BJ (cell line): Measurements from ENCODE around the gene DET1. TPM values are rescaled to one million over a fixed set of nuclear protein-coding genes. Genes with fewer than 3 reads are reported as not detected.

Source experiments
- CTCF ChIA-PET: fragments of 350-600 bp; formaldehyde crosslinking; extraction: SDS; loops from one replicate; lab custom pipeline; 2021; ENCODE audit warnings: antibody characterized with exemption, inconsistent platforms; lab: Yijun Ruan, JAX
- POLR2A ChIA-PET: fragments of 300-600 bp; sonication (Branson Sonifier 250); formaldehyde crosslinking; extraction: SDS; loops from one replicate; lab custom pipeline; 2021; ENCODE audit warnings: antibody characterized with exemption; lab: Charles Lee
- DNase-seq: peaks from one replicate; pipeline ENCODE4 v3.0.0-alpha.2; 2011; ENCODE audit warnings: low read depth
- H3K27me3 ChIP-seq: 2 replicates; pipeline ENCODE4 v1.6.0; 2011; ENCODE audit warnings: low read length; ENCODE audit not compliant: control insufficient read depth, insufficient read depth
- H3K36me3 ChIP-seq: 2 replicates; pipeline ENCODE4 v1.5.1; 2011; ENCODE audit warnings: low read length; ENCODE audit not compliant: control insufficient read depth, insufficient read depth
- H3K4me3 ChIP-seq: 2 replicates; pipeline ENCODE4 v1.5.1; 2011; ENCODE audit warnings: low read depth, mild to moderate bottlenecking, control low read depth, low read length
- polyA minus RNA-seq: library from RNA; depleted of rRNA, polyadenylated mRNA; stranded (reverse); fragments of >200 nt; gene quantifications from 2 replicates; pipeline ENCODE4 v1.2.3, GENCODE V29; 2011; rRNA and poly(A)+ RNA removed
- polyA plus RNA-seq: library from polyadenylated mRNA; depleted of rRNA; stranded (reverse); fragments of >200 nt; gene quantifications from 2 replicates; pipeline ENCODE4 v1.2.3, GENCODE V29; 2011; rRNA removed
- TF ChIP-seq, protein P1 (sequence below): IDR thresholded peaks from 2 replicates; pipeline ENCODE4 v1.5.1; 2011; ENCODE audit warnings: low read depth, mild to moderate bottlenecking, control low read depth, inconsistent platforms, low read length, moderate library complexity; ENCODE audit not compliant: insufficient read depth

The DET1 gene
- polyA plus RNA-seq (10.4 and 11.0 TPM in 2 replicates), polyA minus RNA-seq (7.9 and 9.4 TPM in 2 replicates)

DNA sequence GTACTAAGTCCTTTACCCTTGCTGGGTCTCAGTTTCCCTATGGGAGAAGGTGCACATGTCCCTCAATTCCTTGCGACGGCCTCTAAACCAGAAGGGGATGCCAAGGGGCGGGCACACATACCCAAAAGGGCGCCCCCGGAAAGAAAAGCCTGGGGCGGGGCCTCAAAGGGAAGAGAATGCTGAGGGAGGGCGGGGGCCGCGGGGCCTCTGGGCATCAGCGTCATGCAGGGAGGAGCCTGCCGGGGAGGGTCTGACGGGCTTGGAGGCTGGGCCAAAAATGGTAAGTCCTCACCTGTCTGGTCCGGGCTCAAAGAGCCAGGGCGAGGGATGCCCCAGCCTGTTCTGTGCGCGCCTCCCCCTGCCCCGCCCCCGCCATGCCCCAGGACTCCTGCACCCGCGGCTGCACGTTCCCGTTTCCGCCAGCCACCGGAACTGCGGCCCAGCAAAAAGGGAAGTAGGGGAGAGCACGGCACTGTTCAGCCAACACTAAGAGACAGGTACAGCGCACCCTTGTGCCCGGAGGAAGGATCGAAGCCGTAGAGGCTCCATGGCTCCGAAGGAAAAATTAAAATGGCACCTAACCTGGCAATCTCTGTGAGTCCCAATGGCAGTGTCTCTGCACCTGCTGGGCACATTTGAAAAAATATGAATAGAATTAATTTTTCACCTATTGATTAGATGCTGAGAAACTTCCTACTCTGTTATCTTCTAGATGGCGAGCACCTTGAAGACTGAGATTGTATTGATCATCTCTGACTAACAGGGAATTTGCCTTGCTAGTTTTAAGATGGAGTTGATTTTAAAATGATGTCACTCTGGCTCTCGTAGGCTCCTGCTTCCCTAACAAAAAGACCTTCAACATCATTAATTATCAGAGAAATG is at the start of gene DET1:
DET1 (minus strand) TSS at position 434 of the 882 bp plus-strand sequence. CDS start 14,976 bp downstream, outside the sequence.
- Histone ChIP-seq H3K36me3 (no peaks in the 10 kb centered on the region), H3K27me3 (no peaks in the 10 kb centered on the region), H3K4me3 (peak within 1 kb of the TSS; percentile 81)
- peak; percentile 74 for DNase-seq
- TF ChIP-seq, protein P1, sequence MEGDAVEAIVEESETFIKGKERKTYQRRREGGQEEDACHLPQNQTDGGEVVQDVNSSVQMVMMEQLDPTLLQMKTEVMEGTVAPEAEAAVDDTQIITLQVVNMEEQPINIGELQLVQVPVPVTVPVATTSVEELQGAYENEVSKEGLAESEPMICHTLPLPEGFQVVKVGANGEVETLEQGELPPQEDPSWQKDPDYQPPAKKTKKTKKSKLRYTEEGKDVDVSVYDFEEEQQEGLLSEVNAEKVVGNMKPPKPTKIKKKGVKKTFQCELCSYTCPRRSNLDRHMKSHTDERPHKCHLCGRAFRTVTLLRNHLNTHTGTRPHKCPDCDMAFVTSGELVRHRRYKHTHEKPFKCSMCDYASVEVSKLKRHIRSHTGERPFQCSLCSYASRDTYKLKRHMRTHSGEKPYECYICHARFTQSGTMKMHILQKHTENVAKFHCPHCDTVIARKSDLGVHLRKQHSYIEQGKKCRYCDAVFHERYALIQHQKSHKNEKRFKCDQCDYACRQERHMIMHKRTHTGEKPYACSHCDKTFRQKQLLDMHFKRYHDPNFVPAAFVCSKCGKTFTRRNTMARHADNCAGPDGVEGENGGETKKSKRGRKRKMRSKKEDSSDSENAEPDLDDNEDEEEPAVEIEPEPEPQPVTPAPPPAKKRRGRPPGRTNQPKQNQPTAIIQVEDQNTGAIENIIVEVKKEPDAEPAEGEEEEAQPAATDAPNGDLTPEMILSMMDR, result peak; percentile 87
- POLR2A ChIA-PET, result no interaction called here
- CTCF ChIA-PET, result no interaction called here

DNA sequence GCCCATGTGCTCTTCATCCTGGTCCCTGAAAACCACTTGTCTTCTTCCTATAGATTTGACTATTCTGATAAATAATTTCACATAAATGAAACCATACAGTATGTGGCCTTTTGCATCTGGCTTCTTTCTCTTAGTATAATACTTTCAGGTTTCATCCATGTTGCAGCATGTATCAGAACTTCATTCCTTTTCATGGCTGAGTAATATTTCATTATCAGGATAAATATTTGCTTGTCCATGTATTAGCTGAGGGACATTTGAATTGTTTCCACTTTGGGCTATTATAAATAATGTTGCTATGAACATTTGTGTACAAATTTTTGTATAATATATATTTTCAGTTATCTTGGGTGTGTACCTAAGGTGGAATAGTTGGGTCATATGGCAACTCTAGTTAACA is 44.9 kb upstream of the DET1 start:
- H3K27me3 ChIP-seq, result no peaks in the 10 kb centered on the region
- no peak overlapping the region for H3K4me3 ChIP-seq
- DNase-seq, result no peak
- ChIA-PET POLR2A (no interaction called here), CTCF (no interaction called here)
- TF ChIP-seq, protein P1, result no peak
- no peaks in the 10 kb centered on the region for H3K36me3 ChIP-seq

GRCh38 chr15:88590759-88591158 is 44.3 kb upstream of the DET1 start:
- TF ChIP-seq, protein P1, result no peak
- POLR2A ChIA-PET, result no interaction called here

DNA sequence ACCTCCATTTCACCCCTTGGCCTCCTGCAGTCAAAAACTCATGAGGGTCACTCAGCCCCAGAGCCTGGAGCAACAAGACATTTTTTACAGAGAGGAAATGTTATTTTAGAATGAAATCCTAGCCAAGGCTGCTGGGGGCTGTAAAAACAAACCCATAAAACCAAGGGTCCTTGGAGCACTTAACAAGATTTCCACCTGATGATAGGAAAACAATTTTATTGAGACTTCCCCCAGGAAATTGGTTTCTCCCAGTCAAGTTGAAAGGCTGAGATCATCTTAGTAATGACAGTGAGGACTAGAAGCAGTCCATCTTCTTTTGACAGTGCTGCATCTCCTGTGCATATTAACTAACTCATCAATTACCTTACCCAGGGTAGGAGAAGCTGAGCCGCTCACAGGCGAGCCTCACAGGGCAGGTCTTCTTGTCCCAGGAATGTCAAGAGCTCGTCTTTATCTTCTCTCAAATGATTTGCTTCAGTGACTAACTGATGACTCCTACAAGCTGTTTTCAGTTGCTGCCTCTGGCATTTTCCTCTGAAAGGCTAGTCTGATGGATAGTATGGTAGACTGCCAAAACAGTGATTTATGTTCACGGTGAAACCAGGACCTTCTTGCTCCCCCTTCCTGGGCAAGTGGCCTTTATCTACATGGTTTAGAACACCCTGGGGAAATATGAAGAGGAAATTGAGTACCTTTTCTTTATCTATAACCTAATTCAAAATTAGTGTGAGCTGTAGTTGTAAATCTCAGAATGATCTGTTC is 40.1 kb upstream of the DET1 start:
- Histone ChIP-seq H3K4me3 (no peak overlapping the region), H3K36me3 (no peaks in the 10 kb centered on the region), H3K27me3 (no peaks in the 10 kb centered on the region)
- CTCF ChIA-PET, result interaction anchor here (0.6 kb wide), 1 partner anchor 28 kb away, joined by 4 read pairs; no protein-coding TSS in a partner anchor
- no peak for DNase-seq
- TF ChIP-seq, protein P1, result no peak
- POLR2A ChIA-PET, result no interaction called here

More at GRCh38 chr15:88590759-88591158, 44.3 kb upstream of the DET1 start:
- DNase-seq, result no peak
- H3K27me3 ChIP-seq, result no peaks in the 10 kb centered on the region
- no peak overlapping the region for H3K4me3 ChIP-seq
- CTCF ChIA-PET, result no interaction called here
- H3K36me3 ChIP-seq, result no peaks in the 10 kb centered on the region

- no peaks in the 10 kb centered on the region for H3K27me3 ChIP-seq
- H3K36me3 ChIP-seq, result no peaks in the 10 kb centered on the region
- DNase-seq, result no peak
- ChIA-PET POLR2A (no interaction called here), CTCF (no interaction called here)
- no peak overlapping the region for H3K4me3 ChIP-seq
- TF ChIP-seq, protein P1, result no peak
These were observed 34.1 kb upstream of the DET1 start for GRCh38 chr15:88580532-88580931.
